ENCODE results near the gene CAPN13. TPM values are rescaled to one million over a fixed set of nuclear protein-coding genes. Genes with fewer than 3 reads are reported as not detected.

The CAPN13 gene
- total RNA-seq, 1 donor from 2014 or later: not detected

- Histone ChIP-seq H3K4me3 (no peak overlapping the region), H3K27me3 (no peaks in the 10 kb centered on the region), H3K4me1 (no peaks in the 10 kb centered on the region), H3K27ac (no peak overlapping the region), H3K36me3 (no peaks in the 10 kb centered on the region), H3K9me3 (no peaks in the 10 kb centered on the region)
- DNase-seq (ENCODE audit: low spot score in 2 of 2): no peak
- intact Hi-C loops (cut with DNase I): no loop called here
- TF ChIP-seq, protein P1, sequence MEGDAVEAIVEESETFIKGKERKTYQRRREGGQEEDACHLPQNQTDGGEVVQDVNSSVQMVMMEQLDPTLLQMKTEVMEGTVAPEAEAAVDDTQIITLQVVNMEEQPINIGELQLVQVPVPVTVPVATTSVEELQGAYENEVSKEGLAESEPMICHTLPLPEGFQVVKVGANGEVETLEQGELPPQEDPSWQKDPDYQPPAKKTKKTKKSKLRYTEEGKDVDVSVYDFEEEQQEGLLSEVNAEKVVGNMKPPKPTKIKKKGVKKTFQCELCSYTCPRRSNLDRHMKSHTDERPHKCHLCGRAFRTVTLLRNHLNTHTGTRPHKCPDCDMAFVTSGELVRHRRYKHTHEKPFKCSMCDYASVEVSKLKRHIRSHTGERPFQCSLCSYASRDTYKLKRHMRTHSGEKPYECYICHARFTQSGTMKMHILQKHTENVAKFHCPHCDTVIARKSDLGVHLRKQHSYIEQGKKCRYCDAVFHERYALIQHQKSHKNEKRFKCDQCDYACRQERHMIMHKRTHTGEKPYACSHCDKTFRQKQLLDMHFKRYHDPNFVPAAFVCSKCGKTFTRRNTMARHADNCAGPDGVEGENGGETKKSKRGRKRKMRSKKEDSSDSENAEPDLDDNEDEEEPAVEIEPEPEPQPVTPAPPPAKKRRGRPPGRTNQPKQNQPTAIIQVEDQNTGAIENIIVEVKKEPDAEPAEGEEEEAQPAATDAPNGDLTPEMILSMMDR (IDR thresholded peaks at IDR 0.05): no peak
Observed at GRCh38 chr2:30677231-30677630, 130.0 kb downstream of the CAPN13 start.

DNA sequence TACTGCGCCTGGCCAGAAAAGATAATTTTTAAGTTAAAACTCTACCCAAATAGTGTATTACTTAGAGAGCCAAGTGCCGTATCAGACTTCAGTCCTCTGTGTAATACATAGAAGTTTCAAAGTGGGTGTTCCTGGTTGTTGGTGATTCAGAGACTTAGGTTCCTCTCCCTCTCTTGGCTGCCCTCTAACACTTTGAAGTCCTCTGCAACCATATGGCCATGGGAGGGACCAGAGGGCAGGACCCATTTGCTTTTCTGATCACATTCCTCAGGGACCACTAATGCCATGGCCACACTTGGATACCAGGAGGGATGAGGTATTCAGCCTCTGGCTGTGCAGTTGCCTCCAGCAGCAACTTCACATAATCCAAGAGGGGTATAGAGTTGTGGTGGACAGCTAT lies 131.5 kb downstream of the CAPN13 start:
- Histone ChIP-seq H3K36me3 (no peaks in the 10 kb centered on the region), H3K27me3 (no peaks in the 10 kb centered on the region), H3K27ac (no peak overlapping the region), H3K4me1 (no peaks in the 10 kb centered on the region), H3K4me3 (no peak overlapping the region), H3K9me3 (no peaks in the 10 kb centered on the region)
- DNase-seq (ENCODE audit: low spot score in 2 of 2): no peak
- TF ChIP-seq, protein P1 (IDR thresholded peaks at IDR 0.05): no peak
- intact Hi-C loops (cut with DNase I): no loop called here

GRCh38 chr2:30673127-30673526 lies 134.1 kb downstream of the CAPN13 start:
- no peaks in the 10 kb centered on the region for H3K4me1 ChIP-seq

More at GRCh38 chr2:30673127-30673526, 134.1 kb downstream of the CAPN13 start:
- no peak overlapping the region for H3K27ac ChIP-seq
- TF ChIP-seq, protein P1 (IDR thresholded peaks at IDR 0.05): no peak
- H3K27me3 ChIP-seq: no peaks in the 10 kb centered on the region
- DNase-seq (ENCODE audit: low spot score in 2 of 2): no peak
- H3K4me3 ChIP-seq: no peak overlapping the region
- intact Hi-C loops (cut with DNase I): no loop called here
- H3K9me3 ChIP-seq: peaks cover 12 to 19% of the 10 kb centered on the region in 2 donors
- H3K36me3 ChIP-seq: no peaks in the 10 kb centered on the region
